Activated T-helper 2 cell treated with anti-CD3 and anti-CD28 coated beads, Interferon-gamma antibody, Interleukin-2, Interleukin-4, amounts not matched to agents 10 μg/mL and 5 μg/mL and 100 μg/mL, durations not matched to agents 14 hours and 24 hours and 36 hours (primary cell): ENCODE measurements around the gene EIF2S2. TPM values are rescaled to one million over a fixed set of nuclear protein-coding genes. Genes with fewer than 3 reads are reported as not detected.
A peak's percentile ranks its signal among the peaks of the same experiment; 100 is the strongest.

ENCODE experiments used
- DNase-seq: peaks from one replicate; pipeline ENCODE4 v3.0.0; 2021; ENCODE audit warnings: low spot score
- H3K27ac Mint-ChIP-seq: one replicate; pipeline ENCODE4 v1.8.0; 2021; ENCODE audit warnings: mixed read lengths
- H3K27me3 Mint-ChIP-seq: one replicate; pipeline ENCODE4 v1.8.0; 2021; ENCODE audit warnings: low read depth, mixed read lengths
- H3K36me3 Mint-ChIP-seq: one replicate; pipeline ENCODE4 v1.8.0; 2021; ENCODE audit warnings: low read depth, mixed read lengths
- H3K4me1 Mint-ChIP-seq: one replicate; pipeline ENCODE4 v1.8.0; 2021; ENCODE audit warnings: low read depth, mixed read lengths
- H3K4me3 Mint-ChIP-seq: one replicate; pipeline ENCODE4 v1.8.0; 2021; ENCODE audit warnings: low read depth, mild to moderate bottlenecking, moderate library complexity, mixed read lengths
- H3K9me3 Mint-ChIP-seq: one replicate; pipeline ENCODE4 v1.8.0; 2021; ENCODE audit warnings: mixed read lengths
- intact Hi-C: fragments of 100-400 bp; cut with micrococcal nuclease; formaldehyde crosslinking; loops from one replicate; pipeline ENCODE4 v1.15.1; 2023
- total RNA-seq: library from RNA; stranded (reverse); gene quantifications from 2 replicates; pipeline ENCODE4 v1.2.3, GENCODE V29; 2022

Gene EIF2S2
- total RNA-seq, 1 donor from 2014 or later = 96.0 TPM

DNA sequence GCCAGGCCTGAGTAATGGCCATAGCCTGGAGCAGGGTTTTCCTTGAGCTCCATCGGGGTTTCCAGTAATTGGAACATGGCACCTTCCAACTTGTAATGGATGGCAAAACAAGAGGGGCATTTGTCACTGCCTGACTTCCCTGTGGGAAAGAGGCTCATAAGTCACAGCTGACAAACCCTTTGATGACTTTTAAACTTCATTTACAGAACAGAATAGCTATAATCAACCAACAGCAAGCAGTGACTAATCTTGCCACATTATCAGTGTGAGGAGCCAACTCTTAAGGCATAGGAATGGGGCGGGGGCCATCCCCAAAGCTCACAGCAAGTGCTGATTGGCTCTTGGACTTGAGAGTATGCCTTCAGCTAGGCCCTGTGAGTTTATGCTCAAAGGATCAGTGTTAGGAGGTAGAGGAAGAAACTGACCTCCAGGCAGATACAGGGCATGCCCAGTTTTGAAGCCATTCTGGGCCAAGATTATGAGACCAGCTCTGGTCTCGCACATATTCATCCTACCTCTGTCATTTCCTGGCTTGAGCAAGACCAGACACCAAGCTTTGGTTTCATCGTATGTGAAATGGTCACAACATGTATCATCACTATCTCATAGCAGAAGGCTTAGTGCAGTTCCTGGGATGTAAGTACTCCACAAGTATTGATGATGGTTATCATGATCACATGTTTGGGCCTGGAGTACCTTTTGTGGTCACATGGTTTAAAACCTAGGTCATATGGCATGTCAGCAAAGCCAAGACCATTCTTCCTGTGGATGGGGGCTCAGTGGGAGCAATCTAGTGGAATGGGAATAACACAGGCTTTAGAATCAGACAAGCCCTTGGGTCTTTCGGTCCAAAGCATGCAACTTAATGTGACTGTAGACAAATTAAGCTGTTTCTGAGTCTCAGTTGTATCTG lies 49.2 kb downstream of the EIF2S2 start:
- Mint-ChIP-seq H3K36me3 (peaks cover 3% of the 10 kb centered on the region), H3K27me3 (no peaks in the 10 kb centered on the region), H3K4me1 (peaks cover 18% of the 10 kb centered on the region), H3K4me3 (no peak overlapping the region), H3K9me3 (no peaks in the 10 kb centered on the region), H3K27ac (peak overlapping the region; percentile 2)
- no peak for DNase-seq
- intact Hi-C loops = no loop called here

GRCh38 chr20:34061695-34062094 lies 50.3 kb downstream of the EIF2S2 start:
- Mint-ChIP-seq H3K4me1 (peaks cover 18% of the 10 kb centered on the region), H3K27ac (peak overlapping the region; percentile 47), H3K36me3 (peaks cover 3% of the 10 kb centered on the region), H3K27me3 (no peaks in the 10 kb centered on the region), H3K9me3 (no peaks in the 10 kb centered on the region), H3K4me3 (no peak overlapping the region)
- intact Hi-C loops = no loop called here
- DNase-seq = no peak

GRCh38 chr20:34060970-34061369 lies 51.1 kb downstream of the EIF2S2 start:
- Mint-ChIP-seq H3K9me3 (no peaks in the 10 kb centered on the region), H3K27me3 (no peaks in the 10 kb centered on the region), H3K27ac (no peak overlapping the region), H3K4me1 (peaks cover 21% of the 10 kb centered on the region), H3K4me3 (no peak overlapping the region), H3K36me3 (peaks cover 3% of the 10 kb centered on the region)
- intact Hi-C loops = no loop called here
- DNase-seq = no peak

GRCh38 chr20:34058831-34059230 lies 53.2 kb downstream of the EIF2S2 start:
- Mint-ChIP-seq H3K27me3 (no peaks in the 10 kb centered on the region), H3K27ac (no peak overlapping the region), H3K36me3 (no peaks in the 10 kb centered on the region), H3K9me3 (no peaks in the 10 kb centered on the region), H3K4me3 (no peak overlapping the region), H3K4me1 (peaks cover 33% of the 10 kb centered on the region)
- intact Hi-C loops = no loop called here
- DNase-seq = no peak

DNA sequence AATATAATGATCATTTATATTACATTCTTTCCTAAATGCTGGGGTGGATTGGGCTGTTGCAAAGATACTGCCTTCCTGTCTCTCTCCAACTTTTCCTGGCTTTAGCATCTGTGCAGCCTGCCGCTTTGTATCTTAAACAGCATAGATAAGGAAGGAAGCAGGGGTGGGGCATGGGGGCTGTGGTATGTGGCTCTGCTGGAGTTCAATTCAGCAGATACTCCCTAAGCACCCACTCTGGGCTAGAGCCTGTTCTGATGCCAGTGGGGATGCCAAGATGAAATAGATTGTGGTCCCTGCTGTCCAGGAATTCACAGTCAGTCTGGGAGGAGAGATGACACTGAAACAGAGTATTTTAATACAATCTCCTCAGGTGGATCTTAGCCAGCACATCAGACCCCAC lies 56.8 kb downstream of the EIF2S2 start:
- Mint-ChIP-seq H3K36me3 (no peaks in the 10 kb centered on the region), H3K4me3 (no peak overlapping the region), H3K4me1 (peaks cover 26% of the 10 kb centered on the region), H3K9me3 (no peaks in the 10 kb centered on the region), H3K27me3 (no peaks in the 10 kb centered on the region), H3K27ac (no peak overlapping the region)
- DNase-seq = no peak
- intact Hi-C loops = no loop called here

GRCh38 chr20:34052414-34052813 lies 59.6 kb downstream of the EIF2S2 start:
- peaks cover 2% of the 10 kb centered on the region for H3K36me3 Mint-ChIP-seq
- H3K4me1 Mint-ChIP-seq = peaks cover 24% of the 10 kb centered on the region
- no peak overlapping the region for H3K27ac Mint-ChIP-seq
- no peaks in the 10 kb centered on the region for H3K9me3 Mint-ChIP-seq
- intact Hi-C loops = no loop called here
- DNase-seq = no peak
- H3K4me3 Mint-ChIP-seq = no peak overlapping the region
- H3K27me3 Mint-ChIP-seq = no peaks in the 10 kb centered on the region

- no peaks in the 10 kb centered on the region for H3K27me3 Mint-ChIP-seq
- H3K9me3 Mint-ChIP-seq = no peaks in the 10 kb centered on the region
- H3K27ac Mint-ChIP-seq = no peak overlapping the region
- DNase-seq = no peak
- peaks cover 2% of the 10 kb centered on the region for H3K36me3 Mint-ChIP-seq
- H3K4me3 Mint-ChIP-seq = no peak overlapping the region
- H3K4me1 Mint-ChIP-seq = peaks cover 18% of the 10 kb centered on the region
- intact Hi-C loops = no loop called here
Measured at GRCh38 chr20:34049897-34050695, 61.9 kb downstream of the EIF2S2 start.

DNA sequence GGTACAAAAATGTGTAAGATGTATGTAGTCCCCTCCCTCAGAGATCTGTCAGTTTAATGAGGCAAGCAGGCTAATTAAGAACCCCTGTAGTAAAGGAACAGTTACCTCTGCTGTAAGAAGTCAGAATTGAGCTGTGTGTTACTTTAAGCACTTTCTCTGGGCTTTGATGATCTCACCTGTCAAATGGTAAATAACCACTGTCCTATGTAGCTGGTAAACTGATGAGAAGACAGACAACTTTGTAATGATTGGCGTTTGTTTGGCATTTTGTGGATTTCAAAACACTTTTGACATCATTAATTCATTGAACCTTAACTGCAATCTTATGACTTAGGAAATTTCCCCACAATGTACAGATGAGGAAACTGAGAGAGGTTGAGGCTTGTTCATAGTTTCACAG lies 62.7 kb downstream of the EIF2S2 start:
- Mint-ChIP-seq H3K27me3 (no peaks in the 10 kb centered on the region), H3K4me1 (peaks cover 16% of the 10 kb centered on the region), H3K4me3 (no peak overlapping the region), H3K9me3 (no peaks in the 10 kb centered on the region), H3K27ac (no peak overlapping the region), H3K36me3 (peaks cover 2% of the 10 kb centered on the region)
- DNase-seq = no peak
- intact Hi-C loops = no loop called here

GRCh38 chr20:34047917-34048316 lies 64.1 kb downstream of the EIF2S2 start:
- Mint-ChIP-seq H3K4me1 (peaks cover 12% of the 10 kb centered on the region), H3K4me3 (no peak overlapping the region), H3K36me3 (peaks cover 9% of the 10 kb centered on the region), H3K27ac (no peak overlapping the region), H3K27me3 (no peaks in the 10 kb centered on the region), H3K9me3 (no peaks in the 10 kb centered on the region)
- DNase-seq = no peak
- intact Hi-C loops = no loop called here

DNA sequence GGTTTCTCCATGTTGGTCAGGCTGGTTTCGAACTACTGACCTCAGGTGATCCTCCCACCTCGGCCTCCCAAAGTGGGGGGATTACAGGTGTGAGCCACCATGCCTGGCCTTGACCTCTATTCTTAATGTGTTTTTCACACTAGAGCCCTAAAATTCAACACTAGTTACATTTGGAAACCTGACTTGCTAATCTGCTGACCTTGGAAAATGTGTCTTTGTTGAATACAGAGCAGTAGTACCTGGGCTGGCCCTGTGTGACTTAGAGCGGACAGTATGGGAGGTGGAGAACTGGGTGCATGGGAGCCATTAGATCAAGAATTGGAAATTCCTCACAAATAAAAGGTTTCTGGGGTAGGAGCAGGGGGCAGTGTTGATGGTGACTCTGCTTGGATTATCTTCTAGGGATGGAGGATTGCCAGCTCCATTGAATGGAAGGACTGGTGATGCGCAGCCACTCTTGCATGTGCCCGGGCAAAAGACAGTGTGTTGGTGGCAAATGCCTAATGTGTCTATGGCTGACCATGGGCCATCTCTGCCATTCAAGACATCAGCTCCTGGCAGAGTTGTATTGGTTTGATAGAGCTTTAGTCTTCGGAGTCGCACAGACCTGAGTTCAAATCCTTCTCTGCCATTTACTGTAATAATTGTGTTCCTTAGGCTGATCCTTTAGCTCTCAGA lies 64.9 kb downstream of the EIF2S2 start:
- H3K36me3 Mint-ChIP-seq = peaks cover 9% of the 10 kb centered on the region
- no peak overlapping the region for H3K4me3 Mint-ChIP-seq
- H3K9me3 Mint-ChIP-seq = no peaks in the 10 kb centered on the region
- intact Hi-C loops = no loop called here
- peaks cover 10% of the 10 kb centered on the region for H3K4me1 Mint-ChIP-seq
- H3K27me3 Mint-ChIP-seq = no peaks in the 10 kb centered on the region
- no peak for DNase-seq
- H3K27ac Mint-ChIP-seq = no peak overlapping the region

GRCh38 chr20:34045930-34046725 lies 65.9 kb downstream of the EIF2S2 start:
- intact Hi-C loops = no loop called here
- no peaks in the 10 kb centered on the region for H3K9me3 Mint-ChIP-seq
- peaks cover 9% of the 10 kb centered on the region for H3K36me3 Mint-ChIP-seq
- H3K4me1 Mint-ChIP-seq = peaks cover 10% of the 10 kb centered on the region
- H3K27ac Mint-ChIP-seq = no peak overlapping the region
- no peak overlapping the region for H3K4me3 Mint-ChIP-seq
- no peak for DNase-seq
- H3K27me3 Mint-ChIP-seq = no peaks in the 10 kb centered on the region

DNA sequence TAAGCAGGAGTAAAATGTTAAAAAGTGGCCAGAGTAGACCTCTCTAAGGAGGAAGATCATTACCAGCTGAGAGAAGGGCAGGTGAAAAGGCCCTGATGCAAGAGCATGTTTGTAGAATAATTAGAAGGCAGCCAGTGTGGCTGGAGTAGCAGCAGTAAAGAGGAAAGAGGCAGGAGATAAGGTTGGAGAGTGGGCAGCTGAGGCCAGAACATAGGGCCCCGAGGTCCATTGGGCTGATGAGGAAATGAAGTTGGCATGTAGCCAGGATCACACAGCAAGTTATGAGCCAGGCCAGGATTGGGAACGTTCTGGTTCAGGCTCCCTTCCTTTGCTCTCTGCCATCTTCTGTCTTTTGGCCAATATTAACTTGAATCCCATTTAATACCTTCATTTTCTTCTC lies 66.7 kb downstream of the EIF2S2 start:
- H3K4me1 Mint-ChIP-seq = peaks cover 11% of the 10 kb centered on the region

More for the DNA sequence above, 66.7 kb downstream of the EIF2S2 start:
- Mint-ChIP-seq H3K27ac (no peak overlapping the region), H3K36me3 (peaks cover 9% of the 10 kb centered on the region), H3K4me3 (no peak overlapping the region), H3K27me3 (no peaks in the 10 kb centered on the region), H3K9me3 (no peaks in the 10 kb centered on the region)
- DNase-seq = no peak
- intact Hi-C loops = no loop called here
